ENCODE data around the gene KRTAP25-1.

- no peak for TF ChIP-seq POLR2AphosphoS5 (IDR thresholded peaks at IDR 0.05)
- TF ChIP-seq CTCF (IDR thresholded peaks at IDR 0.05): no peak
- TF ChIP-seq POLR2A (IDR thresholded peaks at IDR 0.05): no peak
- TF ChIP-seq EP300 (IDR thresholded peaks at IDR 0.05): no peak
These were observed 44.4 kb upstream of the KRTAP25-1 start for GRCh38 chr21:30333736-30334135.

Measured in stomach (tissue), 4 donors.